Measurements from ENCODE around the gene CADM2. TPM values are rescaled to one million over a fixed set of nuclear protein-coding genes. Genes with fewer than 3 reads are reported as not detected.

Gene CADM2
- total and polyA plus RNA-seq, 2 experiments from 2014 or later: 0.09 TPM; not detected in 1

- WGBS, 2 experiments (ENCODE audit: low coverage in 1 of 2, low lambda C conversion rate in 2 of 2, missing lambda C conversion rate in 2 of 2): 10% methylated on average over 1 of the region's 1 CpG
- in situ Hi-C loops (cut with MboI): no loop called here
Observed at GRCh38 chr3:84965141-84965540, 6.4 kb downstream of the CADM2 start.

GRCh38 chr3:84967767-84968581 is 9.2 kb downstream of the CADM2 start:
- H3K36me3 ChIP-seq (ENCODE audit: low read depth): no peaks in the 10 kb centered on the region
- in situ Hi-C loops (cut with MboI): no loop called here
- TF ChIP-seq EZH2phosphoT487 (IDR thresholded peaks at IDR 0.05; ENCODE audit: insufficient read depth, low read depth) (no peak), EZH2 (IDR thresholded peaks at IDR 0.05; ENCODE audit: insufficient read depth, poor library complexity, severe bottlenecking) (no peak)
- no peak overlapping the region for H3K9ac ChIP-seq
- H3K9me3 ChIP-seq (ENCODE audit: low read depth): no peaks in the 10 kb centered on the region
- H3K27ac ChIP-seq: no peak overlapping the region
- H3K79me2 ChIP-seq (ENCODE audit: insufficient read depth): no peaks in the 10 kb centered on the region
- no peak overlapping the region for H3K4me3 ChIP-seq
- no peaks in the 10 kb centered on the region for H3K9me2 ChIP-seq (ENCODE audit: insufficient read depth)
- no peak for DNase-seq
- H3K4me1 ChIP-seq (ENCODE audit: insufficient read depth): no peaks in the 10 kb centered on the region
- H2AFZ ChIP-seq: no peak overlapping the region
- no peaks in the 10 kb centered on the region for H4K20me1 ChIP-seq (ENCODE audit: insufficient read depth)
- no peak overlapping the region for H3K4me2 ChIP-seq (ENCODE audit: unreplicated experiment)
- WGBS, 2 experiments (ENCODE audit: low coverage in 1 of 2, low lambda C conversion rate in 2 of 2, missing lambda C conversion rate in 2 of 2): 13 to 18% methylated on average over 5 of the region's 5 CpGs
- H3K27me3 ChIP-seq (replicated peaks; ENCODE audit: insufficient read depth): no peaks in the 10 kb centered on the region
- no peaks in the 10 kb centered on the region for H3F3A ChIP-seq (ENCODE audit: insufficient read depth)

More at GRCh38 chr3:84965141-84965540, 6.4 kb downstream of the CADM2 start:
- Histone ChIP-seq H3K79me2 (ENCODE audit: insufficient read depth) (no peaks in the 10 kb centered on the region), H3K9me3 (ENCODE audit: low read depth) (no peaks in the 10 kb centered on the region), H3K4me1 (ENCODE audit: insufficient read depth) (no peaks in the 10 kb centered on the region), H3K4me2 (ENCODE audit: unreplicated experiment) (no peak overlapping the region), H3K36me3 (ENCODE audit: low read depth) (no peaks in the 10 kb centered on the region), H3K9ac (no peak overlapping the region), H3K4me3 (no peak overlapping the region), H3K27me3 (replicated peaks; ENCODE audit: insufficient read depth) (peaks cover 16% of the 10 kb centered on the region), H3K27ac (no peak overlapping the region), H3F3A (ENCODE audit: insufficient read depth) (no peaks in the 10 kb centered on the region), H4K20me1 (ENCODE audit: insufficient read depth) (no peaks in the 10 kb centered on the region), H3K9me2 (ENCODE audit: insufficient read depth) (no peaks in the 10 kb centered on the region), H2AFZ (no peak overlapping the region)
- TF ChIP-seq EZH2 (IDR thresholded peaks at IDR 0.05; ENCODE audit: insufficient read depth, poor library complexity, severe bottlenecking) (no peak), EZH2phosphoT487 (IDR thresholded peaks at IDR 0.05; ENCODE audit: insufficient read depth, low read depth) (no peak)
- DNase-seq: no peak

- H3K27ac ChIP-seq: no peak overlapping the region
- no peaks in the 10 kb centered on the region for H3F3A ChIP-seq (ENCODE audit: insufficient read depth)
- H4K20me1 ChIP-seq (ENCODE audit: insufficient read depth): no peaks in the 10 kb centered on the region
- H2AFZ ChIP-seq: no peak overlapping the region
- TF ChIP-seq EZH2 (IDR thresholded peaks at IDR 0.05; ENCODE audit: insufficient read depth, poor library complexity, severe bottlenecking): no peak
- TF ChIP-seq EZH2phosphoT487 (IDR thresholded peaks at IDR 0.05; ENCODE audit: insufficient read depth, low read depth): no peak
- WGBS, 2 experiments (ENCODE audit: low coverage in 1 of 2, low lambda C conversion rate in 2 of 2, missing lambda C conversion rate in 2 of 2): 31 to 40% methylated on average over 2 of the region's 2 CpGs
- no peaks in the 10 kb centered on the region for H3K9me2 ChIP-seq (ENCODE audit: insufficient read depth)
- H3K9ac ChIP-seq: no peak overlapping the region
- no peak overlapping the region for H3K4me3 ChIP-seq
- no peaks in the 10 kb centered on the region for H3K27me3 ChIP-seq (replicated peaks; ENCODE audit: insufficient read depth)
- H3K79me2 ChIP-seq (ENCODE audit: insufficient read depth): no peaks in the 10 kb centered on the region
- no peaks in the 10 kb centered on the region for H3K4me1 ChIP-seq (ENCODE audit: insufficient read depth)
- no peak overlapping the region for H3K4me2 ChIP-seq (ENCODE audit: unreplicated experiment)
- no peak for DNase-seq
- no peaks in the 10 kb centered on the region for H3K36me3 ChIP-seq (ENCODE audit: low read depth)
- H3K9me3 ChIP-seq (ENCODE audit: low read depth): no peaks in the 10 kb centered on the region
- in situ Hi-C loops (cut with MboI): no loop called here
Observed at GRCh38 chr3:84968701-84969235, 10.0 kb downstream of the CADM2 start.

- H3K4me1 ChIP-seq (ENCODE audit: insufficient read depth): no peaks in the 10 kb centered on the region
- H3K36me3 ChIP-seq (ENCODE audit: low read depth): no peaks in the 10 kb centered on the region
- no peak overlapping the region for H3K4me2 ChIP-seq (ENCODE audit: unreplicated experiment)
- no peaks in the 10 kb centered on the region for H3K9me3 ChIP-seq (ENCODE audit: low read depth)
- H3K9ac ChIP-seq: no peak overlapping the region
- H3K9me2 ChIP-seq (ENCODE audit: insufficient read depth): no peaks in the 10 kb centered on the region; the same call in 1 of the 2 replicates
- H4K20me1 ChIP-seq (ENCODE audit: insufficient read depth): no peaks in the 10 kb centered on the region
- H2AFZ ChIP-seq: no peak overlapping the region
- no peaks in the 10 kb centered on the region for H3K27me3 ChIP-seq (replicated peaks; ENCODE audit: insufficient read depth)
- H3K4me3 ChIP-seq: no peak overlapping the region
- DNase-seq: no peak
- in situ Hi-C loops (cut with MboI): no loop called here
- TF ChIP-seq EZH2 (IDR thresholded peaks at IDR 0.05; ENCODE audit: insufficient read depth, poor library complexity, severe bottlenecking) (no peak), EZH2phosphoT487 (IDR thresholded peaks at IDR 0.05; ENCODE audit: insufficient read depth, low read depth) (no peak)
- no peaks in the 10 kb centered on the region for H3F3A ChIP-seq (ENCODE audit: insufficient read depth)
- H3K27ac ChIP-seq: no peak overlapping the region
- no peaks in the 10 kb centered on the region for H3K79me2 ChIP-seq (ENCODE audit: insufficient read depth)
Observed at GRCh38 chr3:84974347-84974746, 15.6 kb downstream of the CADM2 start.
